ENCODE measurements around the gene PSTPIP1.

Gene PSTPIP1

GRCh38 chr15:76986743-76987142 lies 8.2 kb upstream of the PSTPIP1 start:
- no peak overlapping the region for H3K4me3 ChIP-seq (ENCODE audit: low read length)
- TF ChIP-seq ZNF274 (IDR thresholded peaks at IDR 0.05; ENCODE audit: low read depth, low read length): no peak

- no peak overlapping the region for H3K4me3 ChIP-seq (ENCODE audit: low read length)
- TF ChIP-seq ZNF274 (IDR thresholded peaks at IDR 0.05; ENCODE audit: low read depth, low read length): no peak
Measured at GRCh38 chr15:76987276-76987675, 7.7 kb upstream of the PSTPIP1 start.

- no peak for TF ChIP-seq ZNF274 (IDR thresholded peaks at IDR 0.05; ENCODE audit: low read depth, low read length)
Measured at GRCh38 chr15:76987896-76988860, 6.7 kb upstream of the PSTPIP1 start.

GRCh38 chr15:76988867-76989780 lies 5.8 kb upstream of the PSTPIP1 start:
- H3K4me3 ChIP-seq (ENCODE audit: low read length): no peak overlapping the region; the same call in 1 of the 2 replicates
- no peak for TF ChIP-seq ZNF274 (IDR thresholded peaks at IDR 0.05; ENCODE audit: low read depth, low read length)

More at GRCh38 chr15:76987896-76988860, 6.7 kb upstream of the PSTPIP1 start:
- H3K4me3 ChIP-seq (ENCODE audit: low read length): peak overlapping the region; percentile 5; the same call in 1 of the 2 replicates

GRCh38 chr15:76991048-76991447 lies 3.9 kb upstream of the PSTPIP1 start:
- TF ChIP-seq ZNF274 (IDR thresholded peaks at IDR 0.05; ENCODE audit: low read depth, low read length): no peak

GRCh38 chr15:76991741-76992645 lies 2.9 kb upstream of the PSTPIP1 start:
- TF ChIP-seq ZNF274 (IDR thresholded peaks at IDR 0.05; ENCODE audit: low read depth, low read length): no peak
- no peak overlapping the region for H3K4me3 ChIP-seq (ENCODE audit: low read length)

More at GRCh38 chr15:76991048-76991447, 3.9 kb upstream of the PSTPIP1 start:
- no peak overlapping the region for H3K4me3 ChIP-seq (ENCODE audit: low read length)

GRCh38 chr15:76993114-76993725 lies 1.7 kb upstream of the PSTPIP1 start:
- H3K4me3 ChIP-seq (ENCODE audit: low read length): no peak overlapping the region
- no peak for TF ChIP-seq ZNF274 (IDR thresholded peaks at IDR 0.05; ENCODE audit: low read depth, low read length)

GRCh38 chr15:76994001-76994400 lies 925 bp upstream of the PSTPIP1 start:
- no peak overlapping the region for H3K4me3 ChIP-seq (ENCODE audit: low read length)
- no peak for TF ChIP-seq ZNF274 (IDR thresholded peaks at IDR 0.05; ENCODE audit: low read depth, low read length)

- no peak for TF ChIP-seq ZNF274 (IDR thresholded peaks at IDR 0.05; ENCODE audit: low read depth, low read length)
- no peak overlapping the region for H3K4me3 ChIP-seq (ENCODE audit: low read length)
Measured at GRCh38 chr15:76994496-76994895, 430 bp upstream of the PSTPIP1 start.

- no peak for TF ChIP-seq ZNF274 (IDR thresholded peaks at IDR 0.05; ENCODE audit: low read depth, low read length)
- peak overlapping the region; percentile 1; the same call in 1 of the 2 replicates for H3K4me3 ChIP-seq (ENCODE audit: low read length)
Measured at GRCh38 chr15:76996076-76996525, 1.2 kb downstream of the PSTPIP1 start.

GRCh38 chr15:76996526-76997401 lies 1.8 kb downstream of the PSTPIP1 start:
- H3K4me3 ChIP-seq (ENCODE audit: low read length): no peak overlapping the region; the same call in 1 of the 2 replicates
- TF ChIP-seq ZNF274 (IDR thresholded peaks at IDR 0.05; ENCODE audit: low read depth, low read length): no peak
